Muscle of leg (tissue), 11 donors: ENCODE results near the gene AIF1. TPM values are rescaled to one million over a fixed set of nuclear protein-coding genes. Genes with fewer than 3 reads are reported as not detected.

Experiments
- DNase-seq: peaks from one replicate; pipeline ENCODE4 v3.0.0; 2013
- H3K27ac ChIP-seq: one replicate; pipeline ENCODE4 v1.5.1; 2013; ENCODE audit warnings: mild to moderate bottlenecking, low read length, control low read depth
- H3K27me3 ChIP-seq: one replicate; pipeline ENCODE4 v1.6.1; 2013; ENCODE audit warnings: low read length; ENCODE audit not compliant: control insufficient read depth, insufficient read depth
- H3K36me3 ChIP-seq: one replicate; pipeline ENCODE4 v1.6.1; 2013; ENCODE audit warnings: low read length; ENCODE audit not compliant: control insufficient read depth, insufficient read depth
- H3K4me1 ChIP-seq: one replicate; pipeline ENCODE4 v1.6.1; 2013; ENCODE audit warnings: low read length; ENCODE audit not compliant: control insufficient read depth, insufficient read depth
- H3K4me3 ChIP-seq: one replicate; pipeline ENCODE4 v1.5.1; 2013; ENCODE audit warnings: low read length, control low read depth
- H3K9me3 ChIP-seq: replicated peaks from 2 replicates; pipeline ENCODE4 v1.6.1; 2013; ENCODE audit warnings: low read depth, low read length; ENCODE audit not compliant: control insufficient read depth
- WGBS: methylation state at CpG from one replicate; pipeline ENCODE4 v1.1.5; 2013; ENCODE audit warnings: missing lambda C conversion rate; ENCODE audit not compliant: insufficient coverage; 5-methylcytosine and 5-hydroxymethylcytosine counted together
- polyA plus RNA-seq, 8 donors: library from polyadenylated mRNA; unstranded; fragments of 120-200 nt; gene quantifications; one replicate each; pipeline versions ENCODE4 v1.2.1 to v1.2.3, GENCODE V29; 2013; ENCODE audit warnings: inconsistent platforms in 1 of 8, low replicate concordance in 1 of 8; ENCODE audit not compliant: insufficient read length in 8 of 8, insufficient read depth in 1 of 8
- total RNA-seq: library from RNA; stranded (reverse); fragments of 120-200 nt; gene quantifications from one replicate; pipeline ENCODE4 v1.2.4, GENCODE V29; 2013

The AIF1 gene
- total and polyA plus RNA-seq, 9 donors = 18.7 to 29.5 (median 21.8) TPM

GRCh38 chr6:31631681-31632278 is 16.7 kb downstream of the AIF1 start:
- no peak for DNase-seq
- H3K27ac ChIP-seq = no peak overlapping the region
- WGBS = 75% methylated on average over 21 of the region's 32 CpGs

GRCh38 chr6:31632279-31632946 is 17.4 kb downstream of the AIF1 start:
- H3K27ac ChIP-seq = no peak overlapping the region
- no peak overlapping the region for H3K4me3 ChIP-seq
- H3K4me1 ChIP-seq = peaks cover 8% of the 10 kb centered on the region
- H3K36me3 ChIP-seq = peaks cover 100% of the 10 kb centered on the region
- no peaks in the 10 kb centered on the region for H3K9me3 ChIP-seq
- DNase-seq = no peak
- WGBS = 85% methylated on average over 20 of the region's 26 CpGs
- H3K27me3 ChIP-seq = no peaks in the 10 kb centered on the region

More at GRCh38 chr6:31631681-31632278, 16.7 kb downstream of the AIF1 start:
- Histone ChIP-seq H3K36me3 (peaks cover 100% of the 10 kb centered on the region), H3K4me1 (peaks cover 2% of the 10 kb centered on the region), H3K27me3 (no peaks in the 10 kb centered on the region), H3K4me3 (no peak overlapping the region), H3K9me3 (no peaks in the 10 kb centered on the region)

- H3K27me3 ChIP-seq = no peaks in the 10 kb centered on the region
- H3K27ac ChIP-seq = no peak overlapping the region
- WGBS = 86% methylated on average over 1 of the region's 7 CpGs
- peaks cover 8% of the 10 kb centered on the region for H3K4me1 ChIP-seq
- no peak overlapping the region for H3K4me3 ChIP-seq
- H3K9me3 ChIP-seq = no peaks in the 10 kb centered on the region
- DNase-seq = no peak
- H3K36me3 ChIP-seq = peaks cover 97% of the 10 kb centered on the region
These were observed 18.4 kb downstream of the AIF1 start for GRCh38 chr6:31633447-31633846.

- peaks cover 8% of the 10 kb centered on the region for H3K4me1 ChIP-seq
- WGBS = no CpG with 5 or more reads among the region's 3 CpGs
- no peaks in the 10 kb centered on the region for H3K27me3 ChIP-seq
- H3K4me3 ChIP-seq = no peak overlapping the region
- H3K9me3 ChIP-seq = no peaks in the 10 kb centered on the region
- peaks cover 93% of the 10 kb centered on the region for H3K36me3 ChIP-seq
- no peak overlapping the region for H3K27ac ChIP-seq
- DNase-seq = no peak
These were observed 19.1 kb downstream of the AIF1 start for GRCh38 chr6:31634131-31634530.

- no peak overlapping the region for H3K27ac ChIP-seq
- 88% methylated on average over 10 of the region's 11 CpGs for WGBS
- no peaks in the 10 kb centered on the region for H3K9me3 ChIP-seq
- no peak for DNase-seq
- H3K4me1 ChIP-seq = peaks cover 12% of the 10 kb centered on the region
- H3K4me3 ChIP-seq = no peak overlapping the region
- H3K36me3 ChIP-seq = peaks cover 93% of the 10 kb centered on the region
- H3K27me3 ChIP-seq = no peaks in the 10 kb centered on the region
These were observed 20.0 kb downstream of the AIF1 start for GRCh38 chr6:31634969-31635575.

GRCh38 chr6:31636698-31637596 is 21.9 kb downstream of the AIF1 start:
- Histone ChIP-seq H3K36me3 (peaks cover 93% of the 10 kb centered on the region), H3K27ac (no peak overlapping the region)
- 76% methylated on average over 17 of the region's 27 CpGs for WGBS

GRCh38 chr6:31639043-31639442 is 24.0 kb downstream of the AIF1 start:
- no peak overlapping the region for H3K27ac ChIP-seq
- 96% methylated on average over 3 of the region's 9 CpGs for whole genome bisulfite sequencing
- peaks cover 92% of the 10 kb centered on the region for H3K36me3 ChIP-seq
- no peak overlapping the region for H3K4me3 ChIP-seq
- DNase-seq = no peak
- H3K9me3 ChIP-seq = no peaks in the 10 kb centered on the region
- no peaks in the 10 kb centered on the region for H3K27me3 ChIP-seq
- H3K4me1 ChIP-seq = peaks cover 12% of the 10 kb centered on the region

More at GRCh38 chr6:31636698-31637596, 21.9 kb downstream of the AIF1 start:
- H3K27me3 ChIP-seq = no peaks in the 10 kb centered on the region
- H3K4me1 ChIP-seq = peaks cover 12% of the 10 kb centered on the region
- no peak overlapping the region for H3K4me3 ChIP-seq
- H3K9me3 ChIP-seq = no peaks in the 10 kb centered on the region
- no peak for DNase-seq

- no peak for DNase-seq
- H3K27me3 ChIP-seq = no peaks in the 10 kb centered on the region
- H3K4me3 ChIP-seq = no peak overlapping the region
- no CpG with 5 or more reads among the region's 10 CpGs for WGBS
- peaks cover 92% of the 10 kb centered on the region for H3K36me3 ChIP-seq
- H3K27ac ChIP-seq = peak overlapping the region; percentile 13
- H3K9me3 ChIP-seq = no peaks in the 10 kb centered on the region
- H3K4me1 ChIP-seq = peaks cover 12% of the 10 kb centered on the region
These were observed 24.4 kb downstream of the AIF1 start for GRCh38 chr6:31639449-31639861.

- WGBS = 89% methylated on average over 3 of the region's 6 CpGs
- no peaks in the 10 kb centered on the region for H3K9me3 ChIP-seq
- no peaks in the 10 kb centered on the region for H3K27me3 ChIP-seq
- DNase-seq = no peak
- peaks cover 90% of the 10 kb centered on the region for H3K36me3 ChIP-seq
- H3K27ac ChIP-seq = no peak overlapping the region
- H3K4me3 ChIP-seq = no peak overlapping the region
- H3K4me1 ChIP-seq = peaks cover 12% of the 10 kb centered on the region
These were observed 25.6 kb downstream of the AIF1 start for GRCh38 chr6:31640612-31641011.

GRCh38 chr6:31641370-31641769 is 26.3 kb downstream of the AIF1 start:
- peaks cover 90% of the 10 kb centered on the region for H3K36me3 ChIP-seq
- no peak for DNase-seq
- no CpG with 5 or more reads among the region's 4 CpGs for WGBS

More at GRCh38 chr6:31641370-31641769, 26.3 kb downstream of the AIF1 start:
- H3K4me3 ChIP-seq = no peak overlapping the region
- H3K27ac ChIP-seq = no peak overlapping the region
- H3K4me1 ChIP-seq = peaks cover 12% of the 10 kb centered on the region
- no peaks in the 10 kb centered on the region for H3K27me3 ChIP-seq
- no peaks in the 10 kb centered on the region for H3K9me3 ChIP-seq
